Central memory CD4-positive, alpha-beta T cell (primary cell): ENCODE measurements around the gene EEF1AKMT2.
A peak's percentile ranks its signal among the peaks of the same experiment; 100 is the strongest.
"Not testable (repeated sequence)": the region's sequence is repeated elsewhere in the genome, so short reads cannot be mapped to it uniquely, and the experiment has no call there.

Source experiments
- DNase-seq: peaks from one replicate; pipeline ENCODE4 v3.0.0; 2022
- total RNA-seq, 3 experiments: gene quantifications; one replicate each; lab custom pipeline; 2026; lab: John Stamatoyannopoulos, UW

The EEF1AKMT2 gene
- 11.8 to 15.0 (median 13.1) reads per million in 3 experiments for total RNA-seq

DNA sequence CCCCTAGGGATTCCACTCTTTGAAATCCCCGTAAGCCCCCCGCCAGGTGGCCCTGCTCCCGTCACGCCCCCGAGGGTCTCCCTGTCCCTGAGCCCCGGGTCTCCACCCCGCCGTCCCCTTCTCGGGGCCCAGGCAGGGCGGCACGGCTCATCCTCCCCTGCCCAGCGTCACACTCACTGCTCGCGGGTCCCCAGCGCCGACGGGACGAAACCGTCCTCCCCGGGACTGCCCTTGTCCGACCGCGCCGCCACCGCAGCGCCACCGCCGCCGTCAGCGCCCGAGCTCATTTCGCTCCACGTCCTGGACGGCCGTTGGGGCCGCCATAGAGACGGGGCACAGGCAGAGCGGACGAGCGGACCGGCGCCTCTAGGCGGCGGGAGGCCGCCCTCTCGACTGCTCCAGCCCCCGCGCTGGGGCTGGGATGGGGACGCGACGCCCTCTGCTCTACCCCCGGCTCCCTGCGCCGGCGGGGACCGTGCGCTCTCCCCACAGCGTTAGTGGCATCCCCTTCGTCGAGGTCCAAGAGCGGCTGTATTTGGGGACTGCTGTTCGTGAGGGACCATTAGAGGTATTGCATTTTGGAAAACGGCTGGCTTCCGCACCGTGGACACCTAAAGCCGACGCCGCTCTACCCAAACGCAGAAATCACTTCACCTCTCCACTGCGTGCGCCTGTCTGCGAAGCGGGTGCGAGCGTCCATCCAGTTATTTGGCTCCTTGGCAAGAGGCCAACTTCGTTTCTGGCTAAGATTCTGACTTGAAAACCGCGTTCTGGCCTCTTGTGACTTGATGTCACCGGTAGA lies at the start of gene EEF1AKMT2:
Gene EEF1AKMT2, minus strand, starts transcription at position 341 of the 802 bp plus-strand sequence. Its CDS starts 54 bp downstream, at position 287.
- peak; percentile 77 for DNase-seq

DNA sequence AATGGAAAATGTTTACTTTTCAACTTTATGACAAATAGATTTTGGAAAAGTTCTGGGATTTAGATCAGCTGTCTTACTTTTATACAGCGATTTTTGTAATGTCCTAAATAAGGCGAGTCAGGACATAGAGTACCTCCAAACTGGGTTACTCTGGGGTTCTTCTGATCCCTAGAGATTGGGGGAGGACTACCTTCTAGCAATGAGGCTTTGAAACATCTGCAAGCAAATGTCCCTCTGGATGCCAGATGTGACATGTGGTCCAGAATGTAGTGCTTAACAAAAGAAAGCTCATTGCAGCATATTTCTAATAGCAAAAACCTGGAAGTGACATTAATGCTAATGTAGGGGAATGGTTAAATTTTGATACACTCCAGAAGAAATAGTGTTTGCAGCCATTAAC lies 46.0 kb upstream of the EEF1AKMT2 start:
- no peak for DNase-seq

DNA sequence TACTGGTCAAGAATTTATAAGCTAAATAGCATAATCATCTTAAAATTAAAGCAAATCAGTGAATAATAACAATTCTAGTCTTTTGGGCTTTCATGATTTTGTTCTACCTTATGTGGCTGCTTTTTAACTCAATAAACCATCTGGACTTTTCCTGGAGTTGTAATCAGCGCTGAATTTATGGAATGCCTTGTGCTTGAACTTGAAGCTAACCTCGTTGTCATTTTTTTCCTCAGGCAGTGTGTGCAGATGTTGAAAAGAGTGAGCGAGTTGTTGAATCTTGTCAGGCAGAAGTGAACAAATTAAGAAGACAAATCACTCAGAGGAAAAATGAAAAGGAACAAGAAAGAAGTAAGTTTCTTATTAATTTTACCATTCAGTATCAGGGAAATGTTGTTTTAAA lies 39.4 kb upstream of the EEF1AKMT2 start:
- DNase-seq: no peak

DNA sequence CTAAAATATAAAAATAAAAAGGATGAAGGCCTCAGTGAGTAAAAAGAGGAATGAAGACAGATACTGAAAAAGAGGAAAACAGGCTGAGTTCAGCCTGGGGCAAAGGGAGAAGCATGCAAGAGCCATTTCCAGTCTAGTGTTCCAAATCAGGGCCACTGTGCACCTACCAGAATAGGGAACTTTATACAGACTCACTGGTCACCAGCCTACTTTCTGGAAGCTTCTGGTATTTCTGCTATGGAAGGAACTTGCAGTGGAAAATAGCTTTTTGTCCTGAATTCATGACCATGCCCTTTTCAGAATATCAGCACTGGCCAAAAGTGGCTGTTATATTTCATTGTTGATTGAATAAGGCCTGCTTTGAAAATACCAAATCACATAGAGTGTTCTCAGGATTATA lies 38.8 kb upstream of the EEF1AKMT2 start:
- DNase-seq: no peak

DNA sequence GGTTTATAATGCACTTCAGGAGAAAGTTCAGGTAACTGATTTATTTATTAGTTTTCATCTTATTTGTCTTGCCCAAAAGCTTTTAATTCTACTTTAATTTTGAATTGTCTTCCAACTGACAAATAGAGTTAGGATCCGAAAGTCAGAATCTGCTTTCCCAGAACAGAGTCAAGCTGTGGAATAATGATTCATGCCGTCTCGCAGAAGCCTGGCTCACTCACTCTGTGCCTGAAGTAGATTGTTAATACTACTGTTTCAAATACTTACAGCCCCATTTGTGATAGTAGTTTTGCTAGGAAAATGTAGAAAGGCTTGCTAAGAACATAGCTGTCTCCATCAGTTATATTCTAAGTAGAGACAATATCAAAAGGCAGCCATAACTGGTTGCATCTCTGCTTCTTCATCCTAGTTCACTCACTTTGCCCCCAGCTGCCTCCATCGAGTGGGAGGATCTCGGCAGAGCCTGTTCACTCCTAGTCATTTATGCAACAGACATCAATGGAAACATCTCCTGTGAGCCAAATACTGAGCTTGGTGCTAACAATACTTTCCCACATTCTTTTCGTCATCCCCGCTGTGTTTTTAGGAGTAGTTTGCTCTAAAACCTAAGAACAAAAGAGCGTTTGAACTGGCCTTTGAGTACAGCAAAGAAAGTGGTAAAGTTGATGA lies 37.9 kb upstream of the EEF1AKMT2 start:
- no peak for DNase-seq

DNA sequence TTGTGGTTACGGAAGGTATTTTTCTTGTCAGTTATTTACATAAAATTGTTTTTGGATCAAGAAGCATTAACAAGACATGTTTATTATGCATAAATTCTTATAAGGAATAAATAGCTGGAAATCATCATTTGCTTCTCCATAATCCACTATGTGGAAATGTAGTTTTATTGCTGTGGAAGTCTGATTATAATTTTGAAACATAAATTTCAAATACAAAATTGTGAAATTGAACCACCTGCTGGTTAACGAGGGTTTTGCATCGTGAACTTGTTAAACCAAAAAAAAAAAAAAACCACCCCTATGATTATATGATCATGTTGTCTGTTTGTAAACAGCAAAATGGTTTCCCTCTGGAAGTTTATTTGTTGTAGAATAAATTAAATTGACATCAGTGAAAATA lies 35.8 kb upstream of the EEF1AKMT2 start:
- peak; percentile 4 for DNase-seq

DNA sequence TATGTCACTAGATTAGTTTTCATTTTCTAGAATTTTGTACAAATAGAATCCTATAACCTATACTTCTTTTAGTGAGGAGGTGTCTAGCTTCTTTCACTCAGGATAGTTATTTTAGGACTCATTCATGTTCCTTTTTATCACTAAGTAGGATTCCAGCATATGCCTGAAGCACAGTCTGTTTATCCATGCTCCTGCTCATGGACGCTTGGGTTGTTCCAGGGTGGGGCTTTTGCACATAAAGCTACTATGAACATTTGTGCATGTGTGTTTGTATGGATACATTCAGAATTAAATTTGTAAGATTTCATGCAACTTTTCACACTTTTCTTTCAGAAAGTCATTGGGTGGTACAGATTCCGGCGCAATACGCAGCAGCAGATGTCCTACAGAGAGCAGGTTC lies 34.6 kb upstream of the EEF1AKMT2 start:
- DNase-seq: no peak

DNA sequence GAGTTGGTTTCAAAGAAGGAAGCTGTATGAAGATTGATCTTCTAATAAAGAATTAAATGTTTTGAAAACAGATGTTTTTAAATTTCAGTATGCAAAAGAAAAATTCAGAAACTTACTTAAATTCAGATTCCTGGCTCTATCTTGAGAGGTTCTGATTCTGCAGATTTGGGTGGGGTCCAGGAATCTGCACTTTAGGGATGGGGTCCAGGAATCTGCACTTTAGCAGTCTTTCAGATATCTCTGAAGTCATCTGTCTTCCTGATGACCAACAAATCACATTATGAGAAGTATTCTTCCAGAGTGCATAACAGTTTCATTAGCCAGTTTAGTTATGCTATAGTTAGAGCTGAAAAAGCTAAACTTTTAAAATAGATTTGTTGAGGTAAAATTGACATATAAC lies 34.0 kb upstream of the EEF1AKMT2 start:
- no peak for DNase-seq

DNA sequence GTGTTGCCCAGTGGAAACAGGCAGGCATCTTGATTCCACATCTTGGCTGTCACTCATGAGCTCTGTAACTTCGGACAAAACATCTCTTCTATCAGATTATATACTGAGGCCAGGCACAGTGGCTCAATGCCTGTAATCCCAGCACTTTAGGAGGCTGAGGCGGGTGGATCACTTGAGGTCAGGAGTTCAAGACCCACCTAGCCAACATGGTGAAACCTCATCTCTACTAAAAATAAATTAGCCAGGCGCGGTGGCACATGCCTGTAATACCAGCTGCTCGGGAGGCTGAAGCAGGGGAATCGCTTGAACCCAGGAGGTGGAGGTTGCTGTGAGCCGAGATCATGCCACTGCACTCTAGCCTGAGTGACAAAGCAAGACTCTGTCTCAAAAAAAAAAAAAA lies 33.2 kb upstream of the EEF1AKMT2 start:
- not testable (repeated sequence) for DNase-seq

DNA sequence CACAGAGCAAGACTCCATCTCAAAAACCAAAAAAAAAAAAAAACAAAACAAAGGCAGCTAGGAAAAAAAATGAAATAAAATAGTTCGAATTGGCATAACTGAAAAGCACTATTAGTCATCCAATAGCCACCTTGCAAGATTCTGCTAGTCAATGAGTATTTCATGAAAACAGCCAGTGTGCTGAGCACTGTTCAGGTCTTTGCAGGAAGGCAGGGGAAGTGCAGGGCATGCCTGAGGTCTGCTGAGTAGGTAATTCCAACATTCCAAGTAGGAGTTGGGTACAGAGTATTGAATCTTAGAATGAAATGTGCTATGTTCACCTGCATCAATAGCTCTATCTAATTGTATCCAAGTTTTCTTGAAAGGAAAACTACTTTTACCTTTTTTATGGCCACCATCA lies 32.8 kb upstream of the EEF1AKMT2 start:
- DNase-seq: no peak

DNA sequence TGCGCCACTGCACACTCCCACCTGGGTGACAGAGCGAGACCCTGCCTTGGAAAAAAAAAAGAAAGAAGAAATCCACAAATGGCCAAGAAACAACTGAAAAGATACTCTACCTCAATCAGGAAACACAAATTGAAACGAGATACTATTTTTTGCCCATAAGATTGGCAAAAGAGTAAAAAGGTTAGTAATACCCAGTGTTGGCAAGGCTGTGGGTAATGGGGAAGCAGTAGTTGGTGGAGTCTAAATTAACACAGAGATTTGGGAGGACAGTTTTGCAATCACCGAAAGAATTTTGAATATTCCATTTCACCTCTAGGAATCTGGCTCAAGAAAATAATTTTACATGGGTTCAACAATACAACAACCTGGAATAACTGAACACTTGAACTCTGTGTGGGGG lies 29.8 kb upstream of the EEF1AKMT2 start:
- DNase-seq: no peak

DNA sequence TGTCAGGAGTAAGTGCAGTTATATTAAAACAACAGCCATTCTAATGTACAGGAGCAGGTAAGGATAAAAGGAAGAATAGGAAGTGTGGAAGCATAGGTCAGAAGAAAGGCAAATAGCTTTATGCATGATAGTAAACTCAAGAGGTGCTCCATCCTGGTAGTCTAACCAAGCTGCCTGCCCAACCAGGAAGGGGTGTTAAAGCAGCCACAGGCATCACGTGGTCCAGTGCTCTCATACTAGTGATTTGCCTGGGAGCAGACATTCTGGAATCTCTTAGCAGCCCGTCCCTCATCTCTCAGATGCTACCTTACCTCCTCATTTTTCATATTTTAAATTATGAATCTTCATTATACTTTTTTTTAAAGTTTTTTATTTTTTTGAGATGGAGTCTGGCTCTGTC lies 28.4 kb upstream of the EEF1AKMT2 start:
- DNase-seq: no peak

DNA sequence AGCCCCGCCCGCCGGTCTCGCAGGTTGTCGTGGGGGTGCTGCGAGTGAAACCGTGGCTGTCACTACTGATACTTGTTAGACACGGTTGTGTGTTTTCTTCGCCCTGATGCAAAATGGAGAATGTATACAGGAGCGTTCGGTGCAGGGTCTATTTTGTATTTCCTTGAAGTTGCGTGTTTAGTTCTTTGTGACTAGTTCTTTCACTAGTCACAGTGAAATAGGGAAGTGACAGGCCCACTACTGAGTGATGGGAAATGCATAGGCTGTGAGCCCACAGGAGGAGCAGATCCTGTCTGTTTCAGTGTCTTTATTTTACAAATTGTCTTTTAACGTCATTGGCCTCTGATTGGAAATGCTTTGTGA lies 10.6 kb upstream of the EEF1AKMT2 start:
- DNase-seq: no peak

DNA sequence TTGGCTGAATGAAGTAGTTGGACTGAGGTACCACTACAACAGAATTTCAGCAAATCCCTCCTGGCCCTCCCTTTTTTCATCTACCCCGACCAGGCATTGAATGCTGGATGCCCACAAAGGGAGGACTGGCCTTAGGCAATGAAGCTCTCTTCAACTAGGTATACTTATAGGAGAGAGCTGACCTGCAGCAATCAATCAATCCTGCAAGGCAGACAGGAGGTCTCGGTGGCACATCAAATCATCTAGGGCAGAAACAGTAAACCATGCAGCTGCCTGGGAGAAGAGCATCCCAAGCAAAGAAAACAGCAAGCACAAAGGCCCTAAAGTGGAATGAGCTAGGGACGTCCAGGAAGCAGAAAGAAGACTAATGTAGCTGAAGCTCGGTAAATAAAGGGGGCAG lies 7.5 kb upstream of the EEF1AKMT2 start:
- DNase-seq: no peak

DNA sequence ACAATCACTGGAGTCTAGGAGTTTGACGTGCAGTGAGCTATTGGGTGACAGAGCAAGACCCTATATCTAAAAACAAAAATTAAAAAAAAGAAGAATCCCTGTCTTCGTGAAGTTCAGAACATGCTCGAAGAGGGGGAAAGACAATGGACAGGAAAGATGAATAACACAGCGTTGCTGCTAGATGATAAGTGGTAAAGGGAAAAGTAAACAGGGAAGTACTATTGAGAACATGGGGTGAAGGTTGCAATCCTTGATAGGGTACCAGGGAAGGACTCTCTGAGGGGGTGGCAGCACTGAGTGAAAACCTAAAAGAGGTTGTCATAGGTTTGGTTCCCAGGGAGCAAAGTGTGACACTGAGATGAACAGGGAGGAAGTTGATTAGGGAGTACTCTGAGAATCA lies 7.1 kb upstream of the EEF1AKMT2 start:
- no peak for DNase-seq

DNA sequence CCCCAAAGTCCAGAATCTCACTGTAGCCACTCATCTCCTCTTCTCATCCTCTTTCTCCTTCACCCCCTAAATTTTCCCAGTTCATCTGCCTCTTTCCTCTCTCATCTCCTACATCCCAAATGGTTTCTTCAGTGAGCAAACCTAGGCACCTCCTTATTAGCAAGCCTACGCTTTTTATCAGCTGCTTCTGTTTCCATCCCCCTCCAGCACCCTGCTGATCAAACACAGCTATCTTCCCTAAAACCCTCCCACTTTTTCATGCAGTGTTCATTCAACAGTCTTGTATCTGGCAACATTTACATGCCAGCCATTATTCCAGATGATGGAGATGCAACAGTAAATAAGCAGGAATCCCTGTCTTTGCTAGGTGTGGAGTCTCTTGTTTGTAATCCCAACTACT lies 6.7 kb upstream of the EEF1AKMT2 start:
- DNase-seq: no peak

DNA sequence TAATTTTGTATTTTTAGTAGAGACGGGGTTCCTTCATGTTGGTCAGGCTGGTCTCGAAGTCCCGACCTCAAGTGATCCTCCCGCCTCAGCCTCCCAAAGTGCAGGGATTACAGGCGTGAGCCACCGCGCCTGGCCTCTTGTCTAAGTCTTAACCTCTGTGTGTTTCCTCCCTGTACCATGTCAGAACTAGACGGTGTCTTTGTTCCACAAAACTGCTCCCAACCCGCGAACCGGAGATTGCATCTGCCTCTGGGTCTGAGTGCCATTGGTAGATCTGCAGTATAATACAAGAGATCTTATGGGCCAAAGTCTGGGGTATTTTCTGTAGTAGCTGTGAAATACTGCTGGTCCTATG lies 1.3 kb upstream of the EEF1AKMT2 start:
- no peak for DNase-seq

DNA sequence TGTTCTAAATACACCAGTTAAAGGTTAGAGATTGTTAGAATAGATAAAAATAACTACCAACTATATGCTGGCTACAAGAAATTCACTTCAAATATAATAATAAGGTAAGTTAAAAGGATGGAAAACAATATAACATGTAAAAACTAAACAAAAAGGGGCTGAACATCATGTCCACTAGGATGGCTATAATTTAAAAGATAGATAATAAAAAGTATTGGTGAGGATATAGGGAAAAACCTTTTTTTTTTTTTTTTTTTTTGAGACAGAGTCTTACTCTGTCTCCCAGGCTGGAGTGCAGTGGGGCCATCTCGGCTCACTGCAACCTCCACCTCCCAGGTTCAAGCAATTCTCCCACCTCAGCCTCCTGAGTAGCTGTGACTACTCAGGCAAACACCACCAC lies 8.8 kb downstream of the EEF1AKMT2 start:
- not testable (repeated sequence) for DNase-seq

DNA sequence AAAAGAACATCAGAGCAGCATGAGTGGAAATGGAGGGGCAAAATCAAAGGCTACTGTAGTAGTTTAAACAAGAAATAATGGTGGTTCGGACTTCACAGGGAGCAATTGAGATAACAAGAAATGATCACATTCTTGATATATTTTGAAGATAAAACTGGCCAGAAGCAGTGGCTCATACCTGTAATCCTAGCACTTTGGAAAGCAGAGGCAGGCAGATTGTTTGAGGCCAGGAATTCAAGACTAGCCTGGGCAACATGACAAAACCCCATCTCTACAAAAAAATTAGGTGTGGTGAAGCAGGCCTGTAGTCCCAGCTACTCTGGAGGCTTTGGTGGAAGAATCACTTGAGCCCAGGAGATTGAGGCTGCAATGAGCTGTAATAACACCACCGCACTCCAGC lies 22.9 kb downstream of the EEF1AKMT2 start:
- no peak for DNase-seq

DNA sequence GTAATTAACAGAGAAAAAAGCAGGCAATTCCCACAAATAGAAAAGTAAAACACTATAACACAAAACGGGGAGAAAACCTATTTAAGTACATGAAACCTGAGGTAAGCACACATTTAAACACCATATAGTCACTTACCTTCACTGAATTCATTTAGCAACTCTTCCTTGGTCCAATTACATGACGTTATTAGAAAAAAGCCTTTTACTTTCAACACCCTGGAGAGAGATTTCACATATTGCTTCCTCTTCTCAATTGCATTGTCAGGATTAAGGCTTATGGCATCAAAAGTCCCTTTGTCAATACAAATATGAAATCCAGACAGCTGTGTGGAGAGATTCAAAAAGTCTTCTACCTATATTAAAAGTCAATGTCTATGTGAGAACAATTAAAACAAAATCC lies 26.4 kb downstream of the EEF1AKMT2 start:
- no peak for DNase-seq

DNA sequence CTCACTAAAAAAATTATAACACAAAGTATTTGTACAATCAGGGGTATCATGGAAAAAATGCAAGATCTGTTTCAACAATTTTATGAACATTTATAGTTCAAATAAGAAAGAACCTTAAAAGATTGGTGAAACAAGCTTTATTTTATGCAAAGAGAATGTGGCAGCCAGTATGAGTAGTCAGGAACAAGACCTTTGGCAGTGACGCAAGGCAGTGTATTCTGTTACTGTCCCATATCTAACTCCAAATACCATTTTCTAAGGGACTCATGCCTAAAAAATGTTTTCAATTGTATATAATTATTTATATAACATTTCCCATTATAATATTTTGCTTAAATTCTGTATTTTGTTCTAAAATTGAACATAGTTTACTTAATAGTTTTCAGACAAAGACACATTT lies 28.4 kb downstream of the EEF1AKMT2 start:
- DNase-seq: no peak

DNA sequence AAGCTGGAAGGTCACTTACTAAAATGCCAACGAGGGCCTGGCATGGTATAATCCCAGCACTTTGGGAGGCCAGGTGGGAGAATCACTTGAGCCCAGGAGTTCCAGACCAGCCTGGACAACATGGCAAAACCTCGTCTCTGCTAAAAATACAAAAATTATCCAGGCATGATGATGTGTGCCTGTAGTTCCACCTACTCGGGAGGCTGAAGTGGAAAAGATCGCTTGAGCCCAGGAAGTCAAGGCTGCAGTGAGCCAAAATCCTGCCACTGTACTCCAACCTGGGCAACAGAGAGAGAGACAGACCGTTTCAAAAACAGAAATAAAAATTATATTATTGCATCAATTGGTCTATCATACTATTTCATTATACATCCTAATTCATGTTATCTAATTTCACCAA lies 29.4 kb downstream of the EEF1AKMT2 start:
- no peak for DNase-seq

DNA sequence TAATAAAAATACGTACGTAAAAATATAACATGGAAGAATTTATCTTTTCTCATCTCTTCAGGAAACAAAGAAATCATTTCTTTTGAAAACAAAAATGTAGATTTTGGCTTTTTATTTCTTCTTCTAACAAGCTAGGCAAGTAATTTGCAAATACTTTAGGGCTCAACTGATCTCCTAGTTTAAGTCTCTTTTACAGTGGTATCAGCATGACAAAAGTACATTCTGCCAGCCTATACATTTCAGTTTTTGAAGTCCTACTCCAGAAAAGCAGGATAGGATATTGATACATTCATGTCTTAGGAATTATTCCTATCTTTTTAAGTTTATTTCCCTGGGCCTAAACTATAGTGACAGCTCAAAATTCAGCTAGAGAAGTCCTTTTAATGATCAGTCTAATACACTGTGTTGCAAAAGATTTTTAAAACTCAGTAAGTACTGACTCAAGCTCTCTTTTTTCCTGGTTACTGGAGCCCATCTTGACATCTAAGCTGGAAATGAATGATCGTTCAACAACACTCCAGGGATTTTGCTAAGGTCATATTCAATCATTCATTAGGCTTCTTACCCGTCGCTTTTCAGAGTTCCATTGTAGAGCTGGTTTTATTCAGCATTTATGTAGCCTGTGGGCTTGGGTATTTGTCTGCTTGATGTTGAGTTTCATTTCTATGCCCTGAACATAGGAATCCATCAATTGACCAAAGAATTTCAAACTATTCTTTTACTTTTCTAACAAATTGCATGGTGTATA lies 35.4 kb downstream of the EEF1AKMT2 start:
- DNase-seq: no peak

DNA sequence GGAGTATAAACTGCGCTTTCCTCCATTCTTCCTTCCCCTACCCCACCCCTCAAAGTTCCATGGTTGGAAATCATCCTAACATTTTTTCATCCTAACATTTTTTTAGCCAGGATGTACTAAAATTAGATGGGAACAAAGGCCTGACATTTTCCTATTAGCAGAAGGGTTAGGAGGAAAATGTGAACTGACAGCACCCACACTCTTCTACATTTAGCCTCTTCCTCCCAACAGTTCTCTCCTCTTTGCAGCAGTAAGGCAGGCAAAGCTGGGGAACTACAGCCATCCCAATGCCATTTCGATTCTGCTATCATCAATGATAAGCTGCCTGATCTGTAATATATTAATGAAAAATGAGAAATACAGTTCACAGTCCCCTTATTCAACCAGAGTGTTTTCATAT lies 36.1 kb downstream of the EEF1AKMT2 start:
- DNase-seq: no peak
